KOPT-K1 (cell line): ENCODE measurements around the gene CTPS2.

Experiments used
- H3K27ac ChIP-seq: fragments of 200-600 bp; sonication (generic); 2 replicates; pipeline ENCODE4 v1.5.1; 2016; ENCODE audit warnings: antibody characterized with exemption, mild to moderate bottlenecking, low read depth, low read length; ENCODE audit not compliant: poor library complexity, severe bottlenecking
- H3K36me3 ChIP-seq: fragments of 200-600 bp; sonication (generic); 2 replicates; pipeline ENCODE4 v1.5.1; 2017; ENCODE audit warnings: antibody characterized with exemption, mild to moderate bottlenecking, low read length, moderate library complexity; ENCODE audit not compliant: insufficient read depth
- H3K9me3 ChIP-seq: fragments of 200-600 bp; sonication (generic); 2 replicates; pipeline ENCODE4 v1.5.1; 2017; ENCODE audit warnings: antibody characterized with exemption, low read length, mild to moderate bottlenecking; ENCODE audit not compliant: insufficient read depth, poor library complexity, severe bottlenecking

The CTPS2 gene

GRCh38 chrX:16544969-16545368, 167.5 kb downstream of the CTPS2 start:
- no peak overlapping the region for H3K27ac ChIP-seq
- no peaks in the 10 kb centered on the region for H3K9me3 ChIP-seq

More at GRCh38 chrX:16544969-16545368, 167.5 kb downstream of the CTPS2 start:
- no peaks in the 10 kb centered on the region for H3K36me3 ChIP-seq
